GM12878 (cell line): ENCODE results near the gene C1QL4. TPM values are rescaled to one million over a fixed set of nuclear protein-coding genes. Genes with fewer than 3 reads are reported as not detected.
A peak's percentile ranks its signal among the peaks of the same experiment; 100 is the strongest.

ENCODE experiments used
- BHLHE40 ChIP-seq, 2 experiments: fragments of 450-650 bp in 1 of 2; IDR thresholded peaks; 2 replicates each; pipeline ENCODE4 v1.6.1; 2011 to 2017; ENCODE audit warnings: low read depth in 2 of 2, borderline replicate concordance in 1 of 2, improper control_type of control experiment in 1 of 2, low read length in 1 of 2, mild to moderate bottlenecking in 1 of 2
- BMI1 ChIP-seq: fragments of 450-650 bp; IDR thresholded peaks from 2 replicates; pipeline ENCODE4 v1.6.1; 2016; ENCODE audit warnings: mild to moderate bottlenecking, moderate library complexity, borderline replicate concordance
- E2F4 ChIP-seq: IDR thresholded peaks from 2 replicates; pipeline ENCODE4 v1.6.1; 2012; ENCODE audit warnings: low read depth, low read length, improper control_type of control experiment
- EED ChIP-seq: sonication (generic); IDR thresholded peaks from 2 replicates; pipeline ENCODE4 v1.6.1; 2016; ENCODE audit warnings: antibody characterized with exemption, low read depth
- FOS ChIP-seq: IDR thresholded peaks from 3 replicates; pipeline ENCODE4 v1.6.1; 2011; ENCODE audit warnings: borderline replicate concordance; ENCODE audit not compliant: insufficient read length; ENCODE audit errors: extremely low read depth
- IKZF1 ChIP-seq: fragments of 450-650 bp; conservative IDR thresholded peaks from 2 replicates; pipeline ENCODE4 v1.6.1; 2017; ENCODE audit warnings: antibody characterized with exemption, mild to moderate bottlenecking
- MAX ChIP-seq: IDR thresholded peaks from 2 replicates; pipeline ENCODE4 v1.6.1; 2012; ENCODE audit warnings: low read depth, low read length, improper control_type of control experiment
- MEF2A ChIP-seq: IDR thresholded peaks from 2 replicates; pipeline ENCODE4 v1.6.1; 2011; ENCODE audit warnings: low read depth, mild to moderate bottlenecking, low read length, moderate library complexity; ENCODE audit not compliant: insufficient read depth
- MLLT1 ChIP-seq: fragments of 450-650 bp; IDR thresholded peaks from 2 replicates; pipeline ENCODE4 v1.6.1; 2016; ENCODE audit warnings: mild to moderate bottlenecking
- MXI1 ChIP-seq: fragments of 150-350 bp; IDR thresholded peaks from 2 replicates; pipeline ENCODE4 v1.6.1; 2011; ENCODE audit warnings: low read depth, mild to moderate bottlenecking, inconsistent platforms, low read length, improper control_type of control experiment
- NFYB ChIP-seq: IDR thresholded peaks from 2 replicates; pipeline ENCODE4 v1.6.1; 2011; ENCODE audit warnings: low read depth, mild to moderate bottlenecking, low read length, improper control_type of control experiment, moderate library complexity; ENCODE audit not compliant: insufficient read depth
- PML ChIP-seq: IDR thresholded peaks from 2 replicates; pipeline ENCODE4 v1.6.1; 2012; ENCODE audit warnings: low read length, inconsistent platforms
- RB1 ChIP-seq: fragments of 450-650 bp; formaldehyde crosslinking; IDR thresholded peaks from 2 replicates; pipeline ENCODE4 v1.6.1; 2017; ENCODE audit warnings: mild to moderate bottlenecking, borderline replicate concordance
- RUNX3 ChIP-seq: IDR thresholded peaks from 2 replicates; pipeline ENCODE4 v1.6.1; 2012; ENCODE audit warnings: low read length, inconsistent platforms
- SMAD5 ChIP-seq: IDR thresholded peaks from 2 replicates; pipeline ENCODE4 v1.6.1; 2016; ENCODE audit warnings: antibody characterized with exemption, low read depth
- SMARCA5 ChIP-seq: fragments of 450-650 bp; IDR thresholded peaks from 2 replicates; pipeline ENCODE4 v1.6.1; 2017; ENCODE audit warnings: mild to moderate bottlenecking
- SMC3 ChIP-seq: IDR thresholded peaks from 2 replicates; pipeline ENCODE4 v1.6.1; 2011; ENCODE audit warnings: low read length, improper control_type of control experiment, borderline replicate concordance
- STAT1 ChIP-seq: fragments of 450-650 bp; conservative IDR thresholded peaks from 2 replicates; pipeline ENCODE4 v1.6.1; 2014; ENCODE audit warnings: antibody characterized with exemption, mild to moderate bottlenecking
- TAF1 ChIP-seq: IDR thresholded peaks from 2 replicates; pipeline ENCODE4 v1.6.1; 2011; ENCODE audit warnings: mild to moderate bottlenecking, low read depth, low read length, borderline replicate concordance
- YY1 ChIP-seq: IDR thresholded peaks from 2 replicates; pipeline ENCODE4 v1.6.1; 2011; ENCODE audit warnings: low read depth, mild to moderate bottlenecking, low read length
- ZNF207 ChIP-seq: fragments of 450-650 bp; IDR thresholded peaks from 2 replicates; pipeline ENCODE4 v1.6.1; 2014; ENCODE audit warnings: antibody characterized with exemption, mild to moderate bottlenecking, borderline replicate concordance
- polyA plus RNA-seq, 11 experiments: library from polyadenylated mRNA; depleted of rRNA in 4 of 11; unstranded in 6 of 11; stranded (reverse) in 5 of 11; fragments of >200 nt; fragmentation: Nextera tagmentation in 4 of 11; fragmentation: Illumina TruSeq in 1 of 11; extraction: Ambion mirVana in 4 of 11; extraction: Trizol in 1 of 11; gene quantifications; 1 replicate in 1 of 11; 2 replicates in 10 of 11; pipeline versions ENCODE4 v1.2.1 to v1.2.3, GENCODE V29; 2011 to 2016; ENCODE audit warnings: inconsistent platforms in 2 of 11, missing spikeins in 2 of 11, low read depth in 1 of 11
- total RNA-seq, 4 experiments: library from RNA; depleted of rRNA in 3 of 4; stranded (reverse); fragments of >200 nt in 3 of 4; fragmentation: Illumina TruSeq in 1 of 4; extraction: Trizol in 1 of 4; gene quantifications; 2 replicates each; pipeline versions ENCODE4 v1.2.1 to v1.2.3, GENCODE V29; 2013 to 2021
- TF ChIP-seq, protein P1 (sequence below): IDR thresholded peaks from 2 replicates; pipeline ENCODE4 v1.6.1; 2011; ENCODE audit warnings: borderline replicate concordance, low read depth, mild to moderate bottlenecking, moderate library complexity, low read length; ENCODE audit not compliant: insufficient read depth, poor library complexity, severe bottlenecking
- TF ChIP-seq, protein P2 (sequence below): fragments of 450-650 bp; conservative IDR thresholded peaks from 2 replicates; pipeline ENCODE4 v1.6.1; 2017; ENCODE audit warnings: mild to moderate bottlenecking, moderate library complexity

Gene C1QL4
- total and polyA plus RNA-seq, 10 of the 15 experiments (the other 5 are each of a cell fraction or from before 2014, with no cell fraction given) = 0.05 TPM; not detected in 9

GRCh38 chr12:49366652-49367380 is 29.8 kb upstream of the C1QL4 start (continued):
- TF ChIP-seq, protein P1, sequence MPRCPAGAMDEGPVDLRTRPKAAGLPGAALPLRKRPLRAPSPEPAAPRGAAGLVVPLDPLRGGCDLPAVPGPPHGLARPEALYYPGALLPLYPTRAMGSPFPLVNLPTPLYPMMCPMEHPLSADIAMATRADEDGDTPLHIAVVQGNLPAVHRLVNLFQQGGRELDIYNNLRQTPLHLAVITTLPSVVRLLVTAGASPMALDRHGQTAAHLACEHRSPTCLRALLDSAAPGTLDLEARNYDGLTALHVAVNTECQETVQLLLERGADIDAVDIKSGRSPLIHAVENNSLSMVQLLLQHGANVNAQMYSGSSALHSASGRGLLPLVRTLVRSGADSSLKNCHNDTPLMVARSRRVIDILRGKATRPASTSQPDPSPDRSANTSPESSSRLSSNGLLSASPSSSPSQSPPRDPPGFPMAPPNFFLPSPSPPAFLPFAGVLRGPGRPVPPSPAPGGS = no peak
- no peak for TF ChIP-seq RUNX3
- peak; percentile 10 to 62; a peak in 2 of 4 replicates for TF ChIP-seq BHLHE40 (IDR thresholded peaks at IDR 0.05; ENCODE audit: borderline replicate concordance in 1 of 2, low read depth in 2 of 2, low read length in 1 of 2)
- no peak; the same call in 1 of the 2 replicates for TF ChIP-seq SMAD5
- no peak for TF ChIP-seq FOS
- TF ChIP-seq NFYB = peak; percentile 40; the same call in 1 of the 2 replicates
- peak; percentile 55; the same call in 1 of the 2 replicates for TF ChIP-seq E2F4
- peak; percentile 51; the same call in 1 of the 2 replicates for TF ChIP-seq YY1
- TF ChIP-seq SMC3 = no peak
- peak; percentile 75; the same call in 1 of the 2 replicates for TF ChIP-seq MAX
- TF ChIP-seq STAT1 = 0 out of 2 replicates have a peak, but pooled peaks have one; percentile 79
- no peak for TF ChIP-seq MLLT1
- TF ChIP-seq TAF1 = peak; percentile 81
- TF ChIP-seq ZNF207 = peak; percentile 86
- peak; percentile 75 for TF ChIP-seq IKZF1
- peak; percentile 96 for TF ChIP-seq RB1
- TF ChIP-seq MEF2A = 0 out of 2 replicates have a peak, but pooled peaks have one; percentile 15
- 0 out of 2 replicates have a peak, but pooled peaks have one; percentile 4 for TF ChIP-seq EED
- TF ChIP-seq MXI1 = peak; percentile 67
- TF ChIP-seq PML = peak; percentile 96
- TF ChIP-seq SMARCA5 = peak; percentile 69; the same call in 1 of the 2 replicates
- TF ChIP-seq, protein P2, sequence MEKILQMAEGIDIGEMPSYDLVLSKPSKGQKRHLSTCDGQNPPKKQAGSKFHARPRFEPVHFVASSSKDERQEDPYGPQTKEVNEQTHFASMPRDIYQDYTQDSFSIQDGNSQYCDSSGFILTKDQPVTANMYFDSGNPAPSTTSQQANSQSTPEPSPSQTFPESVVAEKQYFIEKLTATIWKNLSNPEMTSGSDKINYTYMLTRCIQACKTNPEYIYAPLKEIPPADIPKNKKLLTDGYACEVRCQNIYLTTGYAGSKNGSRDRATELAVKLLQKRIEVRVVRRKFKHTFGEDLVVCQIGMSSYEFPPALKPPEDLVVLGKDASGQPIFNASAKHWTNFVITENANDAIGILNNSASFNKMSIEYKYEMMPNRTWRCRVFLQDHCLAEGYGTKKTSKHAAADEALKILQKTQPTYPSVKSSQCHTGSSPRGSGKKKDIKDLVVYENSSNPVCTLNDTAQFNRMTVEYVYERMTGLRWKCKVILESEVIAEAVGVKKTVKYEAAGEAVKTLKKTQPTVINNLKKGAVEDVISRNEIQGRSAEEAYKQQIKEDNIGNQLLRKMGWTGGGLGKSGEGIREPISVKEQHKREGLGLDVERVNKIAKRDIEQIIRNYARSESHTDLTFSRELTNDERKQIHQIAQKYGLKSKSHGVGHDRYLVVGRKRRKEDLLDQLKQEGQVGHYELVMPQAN = peak; percentile 77
- no peak for TF ChIP-seq BMI1
